Body of pancreas (tissue), 4 donors: ENCODE results near the gene PPP1R7.

Experiments
- POLR2A ChIP-seq, 3 donors: fragments of 450-650 bp; IDR thresholded peaks; one replicate each; pipeline ENCODE4 v1.6.1; 2016; ENCODE audit warnings: antibody characterized with exemption in 3 of 3, mild to moderate bottlenecking in 2 of 3
- TF ChIP-seq, protein P1 (sequence below), 7 experiments: fragments of 450-650 bp in 4 of 7; fragments of 200-600 bp in 3 of 7; sonication (generic) in 3 of 7; IDR thresholded peaks; one replicate each; pipeline ENCODE4 v1.5.1; 2016 to 2019; ENCODE audit warnings: antibody characterized with exemption in 7 of 7

DNA sequence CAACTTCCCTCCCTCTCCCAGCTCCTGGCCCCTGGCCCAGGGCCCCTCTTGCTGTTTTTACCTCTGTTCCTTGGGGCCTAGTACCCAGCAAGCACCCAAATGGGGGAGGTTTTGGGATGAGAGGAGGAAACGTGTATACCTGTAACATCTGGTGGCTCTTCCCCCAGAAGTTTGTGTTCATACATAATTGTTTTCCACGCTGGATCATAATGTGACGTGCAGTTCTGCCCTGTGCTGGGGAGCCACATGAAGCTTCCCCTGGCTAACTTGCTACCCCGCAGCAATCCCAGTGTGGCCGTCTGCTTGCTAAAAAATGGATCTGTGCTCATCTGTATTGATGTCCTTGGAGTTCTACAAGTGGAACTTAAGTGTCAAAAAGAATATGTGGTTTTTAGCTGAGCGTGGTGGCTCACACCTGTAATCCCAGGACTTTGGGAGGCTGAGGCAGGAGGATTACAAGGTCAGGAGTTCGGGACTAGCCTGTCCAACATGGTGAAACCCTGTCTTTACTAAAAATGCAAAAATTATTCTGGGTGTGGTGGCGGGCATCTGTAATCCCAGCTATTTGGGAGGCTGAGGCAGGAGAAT, 74.7 kb downstream of the PPP1R7 start:
- TF ChIP-seq, protein P1, sequence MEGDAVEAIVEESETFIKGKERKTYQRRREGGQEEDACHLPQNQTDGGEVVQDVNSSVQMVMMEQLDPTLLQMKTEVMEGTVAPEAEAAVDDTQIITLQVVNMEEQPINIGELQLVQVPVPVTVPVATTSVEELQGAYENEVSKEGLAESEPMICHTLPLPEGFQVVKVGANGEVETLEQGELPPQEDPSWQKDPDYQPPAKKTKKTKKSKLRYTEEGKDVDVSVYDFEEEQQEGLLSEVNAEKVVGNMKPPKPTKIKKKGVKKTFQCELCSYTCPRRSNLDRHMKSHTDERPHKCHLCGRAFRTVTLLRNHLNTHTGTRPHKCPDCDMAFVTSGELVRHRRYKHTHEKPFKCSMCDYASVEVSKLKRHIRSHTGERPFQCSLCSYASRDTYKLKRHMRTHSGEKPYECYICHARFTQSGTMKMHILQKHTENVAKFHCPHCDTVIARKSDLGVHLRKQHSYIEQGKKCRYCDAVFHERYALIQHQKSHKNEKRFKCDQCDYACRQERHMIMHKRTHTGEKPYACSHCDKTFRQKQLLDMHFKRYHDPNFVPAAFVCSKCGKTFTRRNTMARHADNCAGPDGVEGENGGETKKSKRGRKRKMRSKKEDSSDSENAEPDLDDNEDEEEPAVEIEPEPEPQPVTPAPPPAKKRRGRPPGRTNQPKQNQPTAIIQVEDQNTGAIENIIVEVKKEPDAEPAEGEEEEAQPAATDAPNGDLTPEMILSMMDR (IDR thresholded peaks at IDR 0.05), result no peak
- TF ChIP-seq POLR2A (IDR thresholded peaks at IDR 0.05), result no peak
